Measurements from ENCODE around the gene KIAA0319L. TPM values are rescaled to one million over a fixed set of nuclear protein-coding genes. Genes with fewer than 3 reads are reported as not detected.

The KIAA0319L gene
- total and polyA plus RNA-seq, 8 donors: 76.5 to 106 (median 92.6) TPM

DNA sequence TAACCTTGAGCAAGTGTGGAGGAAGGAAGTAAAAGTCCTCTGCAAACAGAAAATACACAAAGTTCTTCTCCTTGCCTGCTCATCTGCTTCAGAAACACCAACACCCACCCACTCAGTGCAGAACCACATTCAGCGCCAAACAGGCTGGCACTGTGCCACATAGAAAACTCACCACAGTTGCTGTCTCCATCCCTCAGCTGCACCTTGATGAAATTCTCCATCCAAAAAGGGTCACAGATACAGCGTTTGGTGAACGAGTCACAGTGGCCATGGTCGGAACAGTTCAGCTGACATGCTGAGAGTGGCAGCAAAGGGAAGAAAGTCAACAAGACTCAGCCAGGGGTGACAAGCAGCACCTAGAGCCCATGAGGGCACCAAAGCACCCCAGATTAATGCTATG lies 114.5 kb downstream of the KIAA0319L start:
- H3K4me3 ChIP-seq: no peak overlapping the region
- peaks cover 2 to 38% of the 10 kb centered on the region in 2 donors for H3K4me1 ChIP-seq
- H3K36me3 ChIP-seq: peaks cover 0 to 72% of the 10 kb centered on the region in 2 donors
- intact Hi-C loops (cut with DNase I): no loop called here
- TF ChIP-seq, protein P1, sequence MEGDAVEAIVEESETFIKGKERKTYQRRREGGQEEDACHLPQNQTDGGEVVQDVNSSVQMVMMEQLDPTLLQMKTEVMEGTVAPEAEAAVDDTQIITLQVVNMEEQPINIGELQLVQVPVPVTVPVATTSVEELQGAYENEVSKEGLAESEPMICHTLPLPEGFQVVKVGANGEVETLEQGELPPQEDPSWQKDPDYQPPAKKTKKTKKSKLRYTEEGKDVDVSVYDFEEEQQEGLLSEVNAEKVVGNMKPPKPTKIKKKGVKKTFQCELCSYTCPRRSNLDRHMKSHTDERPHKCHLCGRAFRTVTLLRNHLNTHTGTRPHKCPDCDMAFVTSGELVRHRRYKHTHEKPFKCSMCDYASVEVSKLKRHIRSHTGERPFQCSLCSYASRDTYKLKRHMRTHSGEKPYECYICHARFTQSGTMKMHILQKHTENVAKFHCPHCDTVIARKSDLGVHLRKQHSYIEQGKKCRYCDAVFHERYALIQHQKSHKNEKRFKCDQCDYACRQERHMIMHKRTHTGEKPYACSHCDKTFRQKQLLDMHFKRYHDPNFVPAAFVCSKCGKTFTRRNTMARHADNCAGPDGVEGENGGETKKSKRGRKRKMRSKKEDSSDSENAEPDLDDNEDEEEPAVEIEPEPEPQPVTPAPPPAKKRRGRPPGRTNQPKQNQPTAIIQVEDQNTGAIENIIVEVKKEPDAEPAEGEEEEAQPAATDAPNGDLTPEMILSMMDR (IDR thresholded peaks at IDR 0.05): no peak
- ATAC-seq: peak; percentile 15
- peak overlapping the region in 1 of 2 donors; percentile 80 for H3K27ac ChIP-seq
- H3K9me3 ChIP-seq: no peaks in the 10 kb centered on the region
- no peak for DNase-seq
- H3K27me3 ChIP-seq: no peaks in the 10 kb centered on the region

DNA sequence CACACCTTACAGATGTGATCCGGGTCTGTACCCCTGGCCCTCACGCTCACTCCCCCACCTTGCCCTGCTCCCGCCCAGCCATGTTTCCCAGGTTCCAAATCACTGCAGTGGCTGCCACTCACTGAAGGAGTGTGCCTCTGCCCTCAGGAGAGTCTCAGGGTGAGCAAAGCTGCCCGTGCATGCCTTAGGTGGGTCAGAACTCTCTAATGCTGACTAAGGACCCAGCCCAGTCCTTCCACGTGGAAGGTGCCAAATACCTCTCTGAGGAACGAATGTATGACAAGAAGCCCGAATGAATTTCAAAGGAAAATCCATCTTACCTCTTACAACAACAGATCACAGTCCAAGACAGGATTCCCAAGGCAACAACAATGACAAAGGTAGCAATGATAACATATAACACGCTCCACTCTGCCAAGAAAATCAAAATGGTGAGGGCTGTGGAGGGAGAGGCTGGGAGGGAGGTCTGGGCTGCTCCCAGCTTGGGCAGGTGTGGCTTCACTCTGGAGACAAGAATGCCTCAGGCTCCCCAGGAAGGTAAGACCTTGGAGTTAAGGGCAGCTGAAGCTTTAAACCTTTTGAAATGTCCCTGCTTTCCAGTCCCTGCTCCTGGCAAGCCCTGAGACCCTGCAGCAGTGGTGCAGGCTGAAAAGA lies 115.2 kb downstream of the KIAA0319L start:
- H3K4me3 ChIP-seq: no peak overlapping the region
- ATAC-seq (no peak), DNase-seq (no peak)
- intact Hi-C loops (cut with DNase I): no loop called here
- H3K4me1 ChIP-seq: peaks cover 0 to 33% of the 10 kb centered on the region in 2 donors
- no peaks in the 10 kb centered on the region for H3K27me3 ChIP-seq
- H3K9me3 ChIP-seq: no peaks in the 10 kb centered on the region
- H3K27ac ChIP-seq: peak overlapping the region in 1 of 2 donors; percentile 80
- peaks cover 0 to 77% of the 10 kb centered on the region in 2 donors for H3K36me3 ChIP-seq
- TF ChIP-seq, protein P1 (IDR thresholded peaks at IDR 0.05): no peak

DNA sequence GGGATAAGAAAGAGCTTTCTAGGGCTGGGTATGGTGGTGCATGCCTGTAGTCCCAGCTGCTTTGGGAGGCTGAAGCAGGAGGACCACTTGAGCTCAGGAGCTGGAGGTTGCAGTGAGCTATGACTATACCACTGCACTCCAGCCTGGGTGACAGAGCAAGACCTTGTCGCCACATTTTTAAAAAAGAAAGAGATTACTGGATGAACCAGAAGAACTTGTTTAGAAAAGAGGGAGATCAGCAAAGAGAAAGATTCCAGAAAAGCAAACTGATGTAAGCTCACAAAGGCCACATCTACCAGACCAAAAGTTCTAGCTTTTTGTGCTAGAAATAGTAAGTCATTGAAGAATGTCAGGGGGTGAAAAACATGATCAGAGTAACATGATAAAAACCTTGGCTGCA lies 117.6 kb downstream of the KIAA0319L start:
- H3K27ac ChIP-seq: no peak overlapping the region
- H3K9me3 ChIP-seq: no peaks in the 10 kb centered on the region
- TF ChIP-seq, protein P1 (IDR thresholded peaks at IDR 0.05): no peak
- H3K27me3 ChIP-seq: no peaks in the 10 kb centered on the region
- DNase-seq (no peak), ATAC-seq (no peak)
- H3K4me3 ChIP-seq: no peak overlapping the region
- H3K36me3 ChIP-seq: peaks cover 0 to 96% of the 10 kb centered on the region in 2 donors
- intact Hi-C loops (cut with DNase I): no loop called here
- H3K4me1 ChIP-seq: peaks cover 0 to 15% of the 10 kb centered on the region in 2 donors

DNA sequence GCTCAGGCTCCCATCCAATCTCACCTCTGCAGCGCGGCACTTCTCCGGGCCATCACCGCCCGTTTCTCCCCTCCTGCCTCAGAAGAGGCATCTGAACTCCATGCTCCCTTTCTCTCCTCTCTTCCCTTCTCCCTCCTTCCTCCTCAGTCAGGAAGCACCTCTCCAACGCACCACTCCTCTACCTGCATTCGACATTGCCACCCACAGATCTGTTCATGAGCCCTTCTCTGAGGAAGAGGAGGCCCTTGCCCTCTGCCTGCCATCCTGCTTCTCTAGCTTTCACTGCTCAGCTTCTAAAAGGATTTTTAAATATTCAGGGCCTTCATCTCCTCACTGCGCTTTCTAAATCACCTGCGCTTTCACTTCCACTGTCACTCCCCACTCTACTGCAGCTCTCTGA lies 120.0 kb downstream of the KIAA0319L start:
- intact Hi-C loops (cut with DNase I): no loop called here
- no peak overlapping the region for H3K4me3 ChIP-seq
- peaks cover 0 to 96% of the 10 kb centered on the region in 2 donors for H3K36me3 ChIP-seq
- H3K27ac ChIP-seq: no peak overlapping the region
- TF ChIP-seq, protein P1 (IDR thresholded peaks at IDR 0.05): no peak
- ATAC-seq (no peak), DNase-seq (no peak)
- no peaks in the 10 kb centered on the region for H3K9me3 ChIP-seq
- no peaks in the 10 kb centered on the region for H3K27me3 ChIP-seq
- peaks cover 0 to 5% of the 10 kb centered on the region in 2 donors for H3K4me1 ChIP-seq

DNA sequence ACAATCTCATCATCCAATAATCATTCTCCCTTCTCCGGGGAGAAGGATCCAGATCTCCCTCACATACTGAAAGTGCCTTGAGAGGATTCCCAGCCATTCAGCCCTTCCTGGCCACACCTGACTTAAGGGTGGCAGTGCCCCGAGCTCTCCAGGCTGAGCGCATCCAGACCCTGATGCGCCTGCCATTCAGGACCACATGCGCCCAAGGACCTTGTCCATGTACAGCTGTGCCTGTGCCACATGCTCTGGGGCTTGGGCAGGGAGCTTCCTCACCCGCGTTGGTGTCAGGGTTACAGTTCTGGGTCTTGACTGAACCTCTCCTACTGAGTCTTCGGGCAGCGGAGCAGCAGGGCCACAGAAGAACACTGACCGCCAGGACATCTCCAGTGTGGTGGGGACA lies 121.1 kb downstream of the KIAA0319L start:
- ATAC-seq: no peak
- no peak for DNase-seq
- TF ChIP-seq, protein P1 (IDR thresholded peaks at IDR 0.05): no peak
- H3K36me3 ChIP-seq: peaks cover 0 to 91% of the 10 kb centered on the region in 2 donors
- H3K27ac ChIP-seq: no peak overlapping the region
- H3K4me3 ChIP-seq: no peak overlapping the region
- no peaks in the 10 kb centered on the region for H3K9me3 ChIP-seq
- no peaks in the 10 kb centered on the region for H3K4me1 ChIP-seq
- no peaks in the 10 kb centered on the region for H3K27me3 ChIP-seq
- intact Hi-C loops (cut with DNase I): no loop called here
